DMS53 treated with DMSO at 0.1 percent for 48 hours (cell line): ENCODE measurements around the gene TNFRSF18.
"Not testable (repeated sequence)": the region's sequence is repeated elsewhere in the genome, so short reads cannot be mapped to it uniquely, and the experiment has no call there.

Source experiments
- DNase-seq: peaks from one replicate; lab custom pipeline; 2025; ENCODE audit not compliant: unreplicated experiment; lab: John Stamatoyannopoulos, UW

The TNFRSF18 gene

DNA sequence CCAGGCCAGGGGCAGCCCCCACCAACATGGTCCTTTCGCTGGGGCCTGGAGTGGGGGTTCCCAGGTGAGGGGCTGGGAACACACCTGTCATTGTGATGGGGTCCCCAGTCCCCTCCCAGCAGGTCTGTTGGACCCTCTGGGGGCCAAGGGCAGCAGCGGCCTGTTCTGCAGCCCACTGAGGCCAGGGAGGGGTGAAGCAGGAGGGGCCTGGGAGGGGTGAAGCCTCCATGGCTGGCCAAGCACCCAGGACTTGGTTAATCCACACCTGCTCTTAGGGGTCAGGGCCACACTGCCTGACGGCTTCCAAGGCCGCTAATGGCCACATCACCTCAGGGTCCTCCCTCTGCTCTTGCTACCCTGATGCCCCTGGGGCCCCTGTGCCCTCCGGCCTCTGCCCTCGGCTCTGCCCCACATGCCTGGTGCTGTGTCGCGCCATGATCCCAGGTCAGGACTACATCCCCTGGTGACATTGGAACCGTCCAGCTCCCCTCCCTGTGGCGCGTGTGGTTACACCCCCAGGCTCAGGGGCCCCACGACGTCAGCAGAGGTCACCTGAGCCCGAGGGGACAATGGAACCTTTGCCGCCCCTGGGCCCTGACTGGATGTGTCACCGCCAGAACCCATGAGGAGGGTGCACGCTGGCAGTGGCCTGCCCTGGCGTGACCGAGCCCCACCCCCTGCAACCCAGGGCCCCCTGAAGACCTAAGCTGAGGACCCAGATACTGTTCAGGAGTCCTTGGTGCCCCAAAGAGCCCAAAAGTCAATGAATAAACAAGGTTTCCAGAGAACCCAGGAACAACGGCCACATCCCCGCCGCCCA is 7.0 kb downstream of the TNFRSF18 start:
- no peak for DNase-seq

- DNase-seq = no peak
These were observed 7.8 kb downstream of the TNFRSF18 start for GRCh38 chr1:1198423-1199140.

GRCh38 chr1:1197551-1198422 is 8.6 kb downstream of the TNFRSF18 start:
- DNase-seq = no peak

DNA sequence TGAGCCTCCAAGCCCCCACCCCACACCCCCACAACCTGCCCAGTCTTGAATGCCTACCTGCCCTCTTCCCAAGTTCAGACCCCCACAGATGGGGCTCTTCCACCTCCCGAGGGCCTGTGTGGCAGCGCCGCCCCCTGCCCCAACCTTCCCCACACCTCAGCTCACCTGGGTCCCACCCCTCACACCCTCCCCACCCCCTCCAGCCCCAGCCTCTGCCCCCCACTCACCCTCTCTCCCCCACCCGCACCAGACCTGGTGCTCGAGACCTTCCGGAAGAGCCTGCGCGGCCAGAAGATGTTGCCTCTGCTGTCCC is 9.2 kb downstream of the TNFRSF18 start:
- no peak for DNase-seq

DNA sequence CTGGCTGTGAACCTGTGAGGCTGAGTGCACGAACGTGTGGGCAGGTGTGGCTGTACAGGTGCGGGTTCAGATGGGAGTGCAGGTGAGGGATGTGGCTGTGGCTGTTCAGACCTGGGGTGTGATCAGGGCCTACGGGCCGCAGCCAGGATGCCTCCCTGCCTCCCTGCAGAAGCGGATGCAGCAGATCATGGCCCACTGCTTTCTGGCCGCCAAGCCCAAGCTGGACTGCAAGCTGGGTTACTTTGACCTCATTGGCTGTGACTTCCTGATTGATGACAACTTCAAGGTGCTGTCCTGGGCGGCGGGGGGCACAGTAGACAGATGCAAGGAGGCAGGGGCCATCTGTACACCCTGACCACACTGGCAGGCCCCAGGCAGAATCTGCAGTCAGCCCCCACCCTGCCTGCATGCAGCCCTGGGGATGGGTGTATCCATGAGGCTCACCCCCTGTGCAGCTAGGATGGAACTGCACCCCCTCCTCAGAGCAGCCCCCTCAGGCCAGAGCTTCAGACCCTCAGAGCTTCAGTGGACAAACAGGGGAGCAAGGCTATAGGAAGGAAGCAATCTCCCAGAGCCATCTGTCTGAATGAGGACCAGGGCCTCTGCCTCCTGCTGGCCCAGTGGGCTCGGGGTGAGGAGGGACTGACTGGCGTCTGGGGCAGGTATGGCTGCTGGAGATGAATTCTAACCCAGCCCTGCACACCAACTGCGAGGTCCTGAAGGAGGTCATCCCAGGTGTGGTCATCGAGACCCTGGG is 9.8 kb downstream of the TNFRSF18 start:
- DNase-seq = no peak

- not testable (repeated sequence) for DNase-seq
These were observed 10.7 kb downstream of the TNFRSF18 start for GRCh38 chr1:1195726-1196125.

- DNase-seq = no peak
These were observed 11.7 kb downstream of the TNFRSF18 start for GRCh38 chr1:1194723-1195122.

- DNase-seq = no peak
These were observed 14.7 kb downstream of the TNFRSF18 start for GRCh38 chr1:1191734-1192133.

DNA sequence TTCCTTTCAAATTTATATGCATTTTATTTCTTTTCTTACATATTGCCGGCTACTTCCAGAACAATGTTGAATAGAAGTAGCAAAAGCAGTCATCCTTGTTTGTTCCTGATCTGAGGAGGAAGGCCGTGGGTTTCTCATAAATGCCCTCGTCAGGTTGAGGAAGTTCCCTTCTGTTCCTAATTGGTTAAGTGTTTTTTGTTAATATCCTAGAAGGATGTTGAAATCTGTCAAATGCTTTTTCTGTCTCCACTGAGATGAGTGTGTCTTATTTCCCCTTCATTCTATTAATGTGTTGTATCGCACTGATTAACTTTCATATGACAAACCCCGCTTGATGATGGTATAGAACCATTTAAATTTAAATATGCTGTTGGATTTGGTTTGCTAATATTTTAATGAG is 17.3 kb downstream of the TNFRSF18 start:
- no peak for DNase-seq

- DNase-seq = no peak
These were observed 18.5 kb downstream of the TNFRSF18 start for GRCh38 chr1:1187938-1188337.

DNA sequence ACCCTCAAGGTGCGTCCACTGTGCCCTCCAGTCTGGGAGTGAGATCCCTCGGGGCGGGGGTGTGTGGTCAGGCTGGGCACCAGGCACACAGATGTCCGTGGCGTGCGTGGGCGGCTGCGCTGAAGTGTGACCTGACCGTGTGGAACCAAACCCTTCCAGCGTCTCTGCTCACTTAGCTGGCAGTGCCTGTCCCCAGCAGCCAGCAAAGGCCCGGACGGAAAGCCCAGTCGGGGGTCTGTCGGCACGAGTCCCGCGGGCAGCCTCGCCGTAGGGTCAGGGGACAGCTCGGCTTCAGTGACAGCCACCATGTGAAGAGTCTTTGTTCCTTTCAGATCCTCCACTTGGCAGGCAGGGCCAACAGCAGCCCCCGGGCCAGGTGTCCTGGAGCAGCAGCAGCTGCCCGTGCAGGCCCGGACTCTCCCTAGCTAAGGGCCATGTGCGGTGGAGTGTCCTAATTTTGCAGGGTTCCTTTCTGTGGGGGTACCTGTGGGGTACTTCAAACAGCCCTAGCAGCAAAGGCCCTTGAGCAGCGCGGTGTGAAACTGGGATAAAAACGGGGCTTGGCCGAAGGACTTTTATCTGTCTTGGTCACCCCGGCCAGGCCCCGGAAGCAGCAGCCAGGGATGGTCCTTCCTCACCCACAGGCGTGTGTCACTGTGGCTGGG is 21.2 kb downstream of the TNFRSF18 start:
- DNase-seq = no peak

DNA sequence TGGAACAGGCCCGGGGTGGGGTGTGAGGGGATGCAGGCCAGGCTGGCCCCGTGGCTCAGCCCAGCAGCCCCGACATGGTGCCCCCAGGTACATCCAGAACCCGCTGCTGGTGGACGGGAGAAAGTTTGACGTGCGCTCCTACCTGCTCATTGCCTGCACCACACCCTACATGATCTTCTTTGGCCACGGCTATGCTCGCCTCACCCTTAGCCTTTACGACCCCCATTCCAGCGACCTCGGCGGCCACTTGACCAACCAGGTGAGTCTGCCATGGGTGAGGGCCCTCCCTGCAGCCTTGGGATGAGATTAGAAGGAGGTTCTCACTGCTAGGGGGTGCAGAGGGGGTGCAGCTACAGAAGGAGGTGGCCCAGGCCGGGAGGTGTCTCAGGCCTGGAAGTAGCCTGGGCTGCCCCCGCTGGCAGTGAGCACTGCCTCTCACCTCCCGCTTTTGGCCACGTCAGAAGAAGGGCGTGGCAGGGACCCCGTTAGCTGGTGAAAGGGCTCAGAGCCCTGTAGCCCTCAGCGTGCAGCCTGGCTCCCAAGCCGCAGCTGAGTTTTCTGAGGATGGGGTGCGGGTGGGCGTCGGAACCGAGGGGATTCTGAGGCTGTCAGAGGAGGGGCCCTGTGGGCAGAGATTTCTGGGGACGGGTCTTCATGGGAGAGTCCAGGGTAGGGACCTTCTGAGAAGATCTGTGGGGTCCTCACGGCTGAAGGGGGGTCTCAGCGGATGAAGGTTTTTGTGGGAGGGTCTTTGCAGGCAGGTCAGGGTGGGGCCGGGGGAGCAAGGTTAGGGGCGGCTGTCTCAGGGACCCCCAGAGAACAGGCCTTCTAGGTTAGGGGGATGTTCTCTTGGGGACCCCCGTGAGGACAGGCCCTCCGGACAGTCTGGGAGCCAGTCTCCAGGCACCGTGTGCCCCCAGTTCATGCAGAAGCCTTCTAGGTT is 22.3 kb downstream of the TNFRSF18 start:
- DNase-seq = no peak

DNA sequence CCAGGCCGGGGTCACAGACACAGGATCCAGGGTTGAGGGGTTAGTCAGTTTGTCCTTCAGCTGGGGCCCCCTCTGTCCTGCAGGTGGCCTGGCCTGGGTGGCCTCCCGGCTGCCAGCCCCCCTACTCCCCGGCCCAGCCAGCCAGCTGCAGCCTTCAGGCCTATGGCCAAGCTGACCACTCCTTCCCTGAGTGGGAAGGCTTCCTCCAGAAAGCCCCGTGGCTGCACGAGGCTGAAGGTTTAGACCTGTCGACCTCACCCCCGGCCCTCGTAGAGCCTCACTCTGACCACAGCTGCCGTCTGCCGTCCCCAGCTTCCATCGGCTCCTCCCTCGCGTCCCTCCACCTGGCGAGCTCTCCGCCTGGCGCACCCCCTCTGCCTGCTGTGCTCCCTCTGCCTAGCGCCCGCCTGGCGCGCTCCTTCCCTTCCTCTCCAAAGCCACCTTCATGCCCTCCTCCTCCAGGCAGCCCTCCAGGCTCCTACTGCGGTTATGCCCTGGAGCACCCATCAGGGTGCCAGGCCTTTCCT is 23.1 kb downstream of the TNFRSF18 start:
- no peak for DNase-seq

DNA sequence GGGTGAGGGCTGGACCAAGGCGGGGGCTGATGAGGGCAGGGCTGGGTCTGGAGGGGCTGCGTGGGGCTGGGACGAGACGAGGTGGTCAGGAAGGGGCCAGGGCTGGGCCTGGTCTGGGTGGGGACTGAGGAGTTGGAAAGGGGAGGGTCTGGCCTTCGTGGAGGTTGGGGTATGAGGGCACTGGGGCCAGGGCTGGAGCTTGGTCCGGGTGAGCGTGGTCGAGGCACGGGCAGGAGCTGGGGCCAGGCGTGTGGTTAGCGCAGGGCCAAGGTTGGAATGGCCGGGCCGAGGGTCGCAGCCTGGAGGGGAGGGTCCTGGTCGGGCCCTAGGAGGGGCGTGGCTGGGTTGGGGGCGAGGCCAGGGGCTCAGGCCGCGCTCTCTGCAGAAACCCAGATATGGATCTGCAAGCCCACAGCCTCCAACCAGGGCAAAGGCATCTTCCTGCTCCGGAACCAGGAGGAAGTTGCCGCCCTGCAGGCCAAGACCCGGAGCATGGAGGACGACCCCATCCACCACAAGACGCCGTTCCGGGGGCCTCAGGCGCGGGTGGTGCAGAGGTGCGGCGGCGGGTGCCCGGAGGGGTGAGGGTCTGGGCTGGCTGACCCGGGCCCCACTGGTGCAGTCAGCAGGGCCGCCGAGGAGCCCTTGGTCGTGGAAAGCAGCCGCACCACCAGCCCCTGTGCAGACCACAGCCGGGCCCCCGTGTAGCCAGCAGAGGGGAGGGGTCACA is 23.7 kb downstream of the TNFRSF18 start:
- no peak for DNase-seq

GRCh38 chr1:1181938-1182410 is 24.4 kb downstream of the TNFRSF18 start:
- no peak for DNase-seq

- no peak for DNase-seq
These were observed 25.1 kb downstream of the TNFRSF18 start for GRCh38 chr1:1181129-1181937.
